Naive B cell (primary cell): ENCODE results near the gene RASL10A. TPM values are rescaled to one million over a fixed set of nuclear protein-coding genes. Genes with fewer than 3 reads are reported as not detected.

Experiments
- ATAC-seq, 2 donors: fragments of 150-1000 bp; cut with Tn5 transposase; 2 replicates each; pipeline ENCODE4 v1.10.0; 2021; ENCODE audit warnings: low read depth in 2 of 2, mild to moderate bottlenecking in 2 of 2, moderate library complexity in 2 of 2
- DNase-seq: peaks from one replicate; pipeline ENCODE4 v3.0.0; 2022
- H3K27ac Mint-ChIP-seq, 6 donors: one replicate each; pipeline ENCODE4 v1.8.0; 2020 to 2022; ENCODE audit warnings: mild to moderate bottlenecking in 6 of 6, mixed read lengths in 6 of 6, moderate library complexity in 5 of 6, inconsistent platforms in 2 of 6
- H3K27me3 Mint-ChIP-seq, 3 donors: one replicate each; pipeline ENCODE4 v1.8.0; 2021 to 2022; ENCODE audit warnings: mixed read lengths in 3 of 3, mild to moderate bottlenecking in 1 of 3
- H3K36me3 Mint-ChIP-seq, 2 donors: one replicate each; pipeline ENCODE4 v1.8.0; 2020 to 2022; ENCODE audit warnings: mixed read lengths in 2 of 2, inconsistent platforms in 1 of 2, mild to moderate bottlenecking in 1 of 2
- H3K4me1 Mint-ChIP-seq, 3 donors: one replicate each; pipeline ENCODE4 v1.8.0; 2020 to 2022; ENCODE audit warnings: mixed read lengths in 3 of 3, inconsistent platforms in 1 of 3, mild to moderate bottlenecking in 1 of 3, moderate library complexity in 1 of 3
- H3K4me3 Mint-ChIP-seq, 8 donors: one replicate each; pipeline ENCODE4 v1.8.0; 2020 to 2022; ENCODE audit warnings: mild to moderate bottlenecking in 8 of 8, mixed read lengths in 8 of 8, moderate library complexity in 8 of 8, inconsistent platforms in 2 of 8
- H3K9me3 Mint-ChIP-seq, 7 donors: one replicate each; pipeline ENCODE4 v1.8.0; 2020 to 2022; ENCODE audit warnings: mixed read lengths in 7 of 7, mild to moderate bottlenecking in 5 of 7, inconsistent platforms in 2 of 7, moderate library complexity in 1 of 7
- polyA plus RNA-seq, 6 donors: library from polyadenylated mRNA; unstranded; fragments of 300-500 nt; fragmentation: Illumina TruSeq; gene quantifications; one replicate each; pipeline ENCODE4 v1.2.3, GENCODE V29; 2021; ENCODE audit warnings: low read depth in 6 of 6

Gene RASL10A
- polyA plus RNA-seq, 6 donors from 2014 or later = not detected

DNA sequence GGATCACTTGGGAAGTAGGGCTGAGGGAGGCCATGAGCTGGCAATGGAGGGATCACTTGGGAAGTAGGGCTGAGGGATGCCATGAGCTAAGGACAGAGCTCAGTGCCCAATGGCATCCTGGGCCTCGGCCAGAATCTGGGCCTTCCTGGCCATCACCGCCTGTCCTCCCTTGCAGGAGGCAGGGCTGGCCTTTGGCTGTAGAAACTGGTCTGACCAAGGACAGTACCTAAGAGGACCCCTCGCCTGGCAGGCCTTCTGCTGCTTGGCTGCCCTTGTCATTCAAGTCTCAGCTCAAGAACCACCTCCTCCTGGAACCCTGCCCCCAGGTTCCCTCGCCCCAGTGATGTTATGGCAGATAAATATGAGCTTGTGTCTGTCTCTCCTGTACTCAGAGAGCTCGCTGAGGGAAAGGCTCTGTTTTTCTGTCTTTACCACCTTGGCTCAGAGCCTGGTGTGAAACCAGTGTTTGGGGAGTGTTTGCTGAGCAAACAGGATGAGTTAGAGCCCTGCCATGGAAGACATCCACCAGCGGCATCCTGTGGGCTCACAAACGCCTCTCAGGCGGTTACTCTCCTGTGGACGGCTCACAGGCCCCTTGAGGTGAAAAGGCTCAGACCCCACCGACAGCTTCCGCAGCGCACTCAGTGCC lies 19.3 kb upstream of the RASL10A start:
- DNase-seq = no peak
- ATAC-seq = no peak
- peaks cover 5 to 32% of the 10 kb centered on the region in 2 donors for H3K36me3 Mint-ChIP-seq
- peaks cover 6 to 19% (median 9%) of the 10 kb centered on the region in 3 donors for H3K4me1 Mint-ChIP-seq
- no peak overlapping the region for H3K4me3 Mint-ChIP-seq
- no peaks in the 10 kb centered on the region for H3K9me3 Mint-ChIP-seq
- H3K27me3 Mint-ChIP-seq = no peaks in the 10 kb centered on the region
- H3K27ac Mint-ChIP-seq = peak overlapping the region in 2 of 6 donors; percentile 46 to 67

DNA sequence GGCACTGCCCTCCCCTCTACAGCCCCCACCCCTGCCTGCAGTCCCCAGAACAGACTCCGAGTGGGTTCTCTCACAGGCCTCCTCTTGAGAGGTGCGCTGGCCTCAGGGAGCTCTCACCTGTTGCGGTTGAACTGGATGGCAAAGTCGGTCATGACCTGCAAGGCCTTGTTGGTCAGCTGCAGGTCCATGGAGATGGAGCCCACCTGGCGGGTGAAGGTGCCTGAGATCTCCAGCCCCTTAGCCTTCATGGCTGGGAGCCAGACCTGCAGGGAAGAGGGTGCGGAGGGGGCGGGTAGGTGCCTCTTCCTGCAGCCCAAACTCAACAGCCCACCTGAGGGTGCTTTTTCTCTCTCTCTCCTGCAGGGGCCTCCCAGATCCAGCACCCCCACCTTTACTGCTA lies 18.7 kb upstream of the RASL10A start:
- H3K4me1 Mint-ChIP-seq = peaks cover 3 to 17% (median 9%) of the 10 kb centered on the region in 3 donors
- peaks cover 4 to 33% of the 10 kb centered on the region in 2 donors for H3K36me3 Mint-ChIP-seq
- H3K27me3 Mint-ChIP-seq = no peaks in the 10 kb centered on the region
- no peak for ATAC-seq
- no peak for DNase-seq
- H3K27ac Mint-ChIP-seq = peak overlapping the region in 2 of 6 donors; percentile 46 to 67
- H3K9me3 Mint-ChIP-seq = no peaks in the 10 kb centered on the region
- H3K4me3 Mint-ChIP-seq = no peak overlapping the region

DNA sequence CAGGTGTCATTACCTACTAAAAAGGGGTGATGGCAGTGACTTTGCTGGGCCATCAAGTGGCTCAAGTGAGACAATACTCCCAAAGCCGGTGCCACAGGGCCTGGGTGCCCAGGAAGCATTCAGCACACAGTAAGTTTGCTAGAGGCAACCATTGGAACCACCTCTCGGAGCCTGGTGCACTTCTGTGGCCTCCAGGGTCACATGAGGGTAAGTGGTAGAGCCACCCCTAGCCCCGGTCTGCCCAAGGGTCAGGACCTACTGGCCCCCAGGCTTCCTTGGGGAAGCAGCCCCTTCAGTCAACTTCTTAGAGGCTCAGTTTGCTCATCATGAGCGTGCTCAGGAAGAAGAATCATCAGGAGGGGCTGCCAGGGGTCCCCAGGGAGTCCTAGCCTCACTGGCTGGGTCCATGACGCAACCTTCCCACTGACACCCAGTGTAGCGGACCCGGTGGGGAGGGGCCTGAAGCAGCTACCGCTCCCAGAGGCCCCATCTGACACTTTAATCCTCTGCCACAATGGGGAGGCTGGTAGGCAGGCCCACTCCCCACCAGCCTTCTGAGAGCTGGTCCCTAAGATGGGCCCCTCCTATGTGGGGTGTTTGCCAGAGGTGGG lies 17.5 kb upstream of the RASL10A start:
- Mint-ChIP-seq H3K27me3 (no peaks in the 10 kb centered on the region), H3K4me1 (peaks cover 3 to 13% (median 9%) of the 10 kb centered on the region in 3 donors), H3K4me3 (no peak overlapping the region), H3K27ac (no peak overlapping the region), H3K36me3 (peaks cover 0 to 23% of the 10 kb centered on the region in 2 donors), H3K9me3 (no peaks in the 10 kb centered on the region)
- no peak for ATAC-seq
- no peak for DNase-seq

DNA sequence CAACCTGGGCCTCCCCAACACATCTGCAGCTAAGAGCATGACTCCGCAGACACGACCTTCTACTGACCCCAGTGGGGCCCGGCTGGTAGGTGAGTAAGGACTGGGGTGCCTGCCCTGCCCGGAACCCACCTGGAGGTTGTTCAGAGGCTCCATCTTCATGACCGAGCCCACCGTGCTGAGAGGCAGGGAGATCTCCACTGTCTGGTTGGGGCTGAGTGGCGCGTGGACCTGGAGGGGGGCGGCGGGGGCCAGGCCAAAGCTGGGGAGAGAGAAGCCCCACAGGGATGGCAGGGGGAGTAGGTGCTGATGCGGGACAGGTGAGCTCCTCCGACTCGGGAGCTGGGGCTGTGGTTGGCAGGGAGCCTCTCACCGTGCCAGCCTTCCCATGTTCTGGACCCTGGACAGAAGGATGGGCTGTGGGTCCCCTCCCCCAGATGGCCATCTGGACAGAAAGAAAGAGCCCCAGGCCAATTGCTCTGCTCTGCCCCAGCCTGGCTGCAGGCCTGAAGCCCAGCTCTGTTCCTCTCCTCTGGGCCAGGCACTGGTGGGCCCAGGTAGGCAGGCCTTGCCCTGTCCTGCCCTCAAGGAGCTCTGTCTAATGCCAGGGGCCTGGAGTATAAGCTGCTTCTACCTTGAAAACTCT lies 16.3 kb upstream of the RASL10A start:
- H3K27me3 Mint-ChIP-seq = no peaks in the 10 kb centered on the region
- H3K27ac Mint-ChIP-seq = peak overlapping the region in 3 of 6 donors; percentile 54 to 69 (median 63)
- peaks cover 0 to 21% of the 10 kb centered on the region in 2 donors for H3K36me3 Mint-ChIP-seq
- peaks cover 3 to 13% (median 10%) of the 10 kb centered on the region in 3 donors for H3K4me1 Mint-ChIP-seq
- no peak for ATAC-seq
- no peak overlapping the region for H3K4me3 Mint-ChIP-seq
- no peaks in the 10 kb centered on the region for H3K9me3 Mint-ChIP-seq
- no peak for DNase-seq

DNA sequence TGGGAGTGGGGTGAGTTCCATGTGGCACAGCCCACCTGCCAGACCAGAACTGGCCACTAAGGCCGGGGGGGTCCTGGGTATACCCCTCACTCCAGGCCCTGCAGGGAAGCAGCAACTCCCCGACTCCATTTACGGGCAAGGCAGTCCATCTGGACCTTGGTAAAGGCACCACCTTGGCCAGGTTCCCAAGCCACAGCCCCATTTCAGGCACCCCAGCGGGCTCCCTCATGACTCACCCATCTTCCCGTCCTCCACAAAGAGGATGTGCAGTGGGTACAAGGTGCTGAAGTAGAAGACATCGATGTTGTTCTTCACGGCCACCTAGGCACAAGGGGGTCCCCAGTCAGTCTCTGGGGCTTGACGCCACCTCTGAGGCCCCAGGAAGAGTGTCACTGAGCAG lies 15.7 kb upstream of the RASL10A start:
- peaks cover 3 to 16% (median 13%) of the 10 kb centered on the region in 3 donors for H3K4me1 Mint-ChIP-seq
- H3K4me3 Mint-ChIP-seq = no peak overlapping the region
- no peaks in the 10 kb centered on the region for H3K9me3 Mint-ChIP-seq
- no peak for ATAC-seq
- H3K36me3 Mint-ChIP-seq = peaks cover 0 to 20% of the 10 kb centered on the region in 2 donors
- DNase-seq = no peak
- no peaks in the 10 kb centered on the region for H3K27me3 Mint-ChIP-seq
- H3K27ac Mint-ChIP-seq = no peak overlapping the region

DNA sequence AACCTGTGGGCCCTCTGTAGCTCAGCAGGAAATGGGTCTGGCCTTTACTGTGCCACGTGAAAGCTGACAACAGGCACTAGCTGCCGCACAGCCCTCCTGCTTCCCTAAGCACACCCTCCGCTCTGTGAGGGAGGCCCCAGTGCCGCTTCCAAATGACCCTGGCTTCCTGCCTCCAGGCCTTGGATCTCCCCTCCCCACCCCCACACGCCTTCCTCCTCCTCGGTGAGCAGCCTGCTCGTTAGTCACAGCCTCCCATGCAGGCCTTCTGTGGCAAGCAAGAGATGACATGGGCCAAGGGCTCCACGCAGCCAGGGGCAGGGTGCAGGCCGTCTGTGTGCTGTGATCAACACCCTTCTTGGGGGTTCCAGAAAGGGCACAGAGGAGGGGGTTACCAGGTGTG lies 15.3 kb upstream of the RASL10A start:
- no peak for ATAC-seq
- Mint-ChIP-seq H3K4me1 (peaks cover 3 to 13% (median 10%) of the 10 kb centered on the region in 3 donors), H3K4me3 (no peak overlapping the region), H3K9me3 (no peaks in the 10 kb centered on the region), H3K27me3 (no peaks in the 10 kb centered on the region), H3K27ac (peak overlapping the region in 1 of 6 donors; percentile 62), H3K36me3 (peaks cover 0 to 15% of the 10 kb centered on the region in 2 donors)
- DNase-seq = no peak

DNA sequence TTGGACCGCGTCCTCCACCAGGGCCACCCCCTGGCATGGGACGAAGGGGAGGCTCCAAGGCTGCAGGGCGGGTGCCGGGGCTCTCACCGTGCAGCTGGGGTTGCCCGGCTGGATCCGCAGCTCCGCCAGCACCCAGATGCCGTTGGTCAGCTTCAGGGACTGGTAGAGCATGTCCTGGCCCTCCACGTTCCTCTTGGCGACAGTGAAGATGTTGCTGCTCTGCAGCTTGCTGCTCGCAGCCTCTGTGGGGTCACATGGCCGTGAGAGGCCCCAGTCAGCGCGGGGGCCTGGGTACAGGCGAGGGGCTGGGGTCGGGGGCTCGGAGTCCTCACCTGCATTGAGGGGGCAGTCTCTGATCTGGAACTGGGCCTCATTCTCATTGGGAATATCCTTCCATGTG lies 14.8 kb upstream of the RASL10A start:
- ATAC-seq = no peak
- DNase-seq = no peak
- peaks cover 3 to 8% (median 5%) of the 10 kb centered on the region in 3 donors for H3K4me1 Mint-ChIP-seq
- no peak overlapping the region for H3K4me3 Mint-ChIP-seq
- no peak overlapping the region for H3K27ac Mint-ChIP-seq
- H3K27me3 Mint-ChIP-seq = no peaks in the 10 kb centered on the region
- H3K9me3 Mint-ChIP-seq = no peaks in the 10 kb centered on the region
- H3K36me3 Mint-ChIP-seq = peaks cover 0 to 11% of the 10 kb centered on the region in 2 donors

DNA sequence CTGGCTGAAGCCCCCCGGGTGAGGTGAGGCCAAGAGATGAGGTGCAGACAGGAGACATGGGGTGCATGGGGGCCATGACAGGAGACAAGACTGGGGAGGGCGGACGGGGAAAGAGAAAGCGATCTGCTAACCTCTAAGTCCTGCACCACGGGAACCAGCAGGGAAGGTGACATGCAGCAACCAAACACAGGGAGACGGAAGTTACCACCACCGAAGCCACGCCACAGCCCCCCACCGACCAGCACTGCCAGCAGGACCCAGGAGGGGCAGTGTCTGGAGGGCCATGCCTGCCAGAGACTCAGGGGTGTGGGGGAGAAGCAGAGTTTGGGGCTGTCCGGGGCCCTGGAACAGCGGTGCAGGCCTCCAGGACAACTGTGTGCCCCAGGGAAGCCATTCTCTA lies 14.1 kb upstream of the RASL10A start:
- Mint-ChIP-seq H3K27me3 (no peaks in the 10 kb centered on the region), H3K4me3 (peak overlapping the region in 1 of 8 donors; percentile 78), H3K27ac (no peak overlapping the region), H3K9me3 (no peaks in the 10 kb centered on the region), H3K4me1 (peaks cover 3 to 8% (median 3%) of the 10 kb centered on the region in 3 donors), H3K36me3 (peaks cover 0 to 8% of the 10 kb centered on the region in 2 donors)
- ATAC-seq (no peak), DNase-seq (no peak)

DNA sequence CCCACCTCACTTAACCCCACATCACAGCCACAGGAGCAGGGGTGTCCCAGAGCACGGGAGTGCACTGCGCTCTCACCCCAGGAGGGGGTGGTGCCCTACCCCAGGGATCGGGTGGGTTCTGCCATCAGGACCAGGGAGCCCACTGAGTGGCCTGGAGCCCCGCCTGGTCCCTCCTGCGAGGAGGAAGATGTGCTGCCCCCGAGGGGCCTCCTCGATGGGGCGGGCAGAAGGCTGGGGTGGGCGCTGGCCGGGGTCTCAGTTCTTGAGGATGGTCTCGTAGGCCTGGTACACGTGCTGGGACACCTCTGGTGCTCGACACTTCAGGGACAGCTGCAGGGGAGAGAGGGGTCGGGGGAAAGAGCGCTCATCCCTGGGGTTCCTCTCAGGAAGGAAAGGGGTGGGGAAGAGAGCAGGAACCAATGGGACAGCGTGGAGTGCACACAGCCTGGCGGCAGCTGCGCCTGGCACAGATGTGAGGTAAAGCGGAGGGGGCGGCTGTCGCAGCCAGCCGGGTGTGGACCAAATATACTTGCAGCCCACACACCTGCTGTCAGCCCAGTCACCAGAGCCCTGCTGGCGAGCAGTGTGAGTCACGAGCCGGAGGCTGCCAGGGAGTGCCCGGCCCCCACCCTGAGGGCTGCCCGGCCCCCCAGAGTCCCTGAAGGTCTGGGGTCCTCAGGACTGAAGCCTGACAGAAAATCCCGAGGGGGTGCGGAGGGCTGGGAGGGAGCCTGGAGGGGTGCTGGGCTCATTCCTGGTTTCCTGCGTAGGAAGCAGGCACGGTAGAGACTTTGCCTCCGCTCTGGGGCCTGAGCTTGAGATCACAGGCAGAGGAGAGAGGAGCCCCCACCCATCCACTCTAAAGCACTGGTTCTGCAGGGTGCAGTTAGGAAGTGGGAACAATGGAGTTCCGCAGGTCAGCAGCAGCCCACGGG lies 13.3 kb upstream of the RASL10A start:
- Mint-ChIP-seq H3K4me1 (peaks cover 0 to 8% (median 4%) of the 10 kb centered on the region in 3 donors), H3K27me3 (no peaks in the 10 kb centered on the region), H3K4me3 (no peak overlapping the region), H3K9me3 (no peaks in the 10 kb centered on the region), H3K36me3 (peaks cover 3 to 8% of the 10 kb centered on the region in 2 donors), H3K27ac (no peak overlapping the region)
- ATAC-seq (no peak), DNase-seq (no peak)

DNA sequence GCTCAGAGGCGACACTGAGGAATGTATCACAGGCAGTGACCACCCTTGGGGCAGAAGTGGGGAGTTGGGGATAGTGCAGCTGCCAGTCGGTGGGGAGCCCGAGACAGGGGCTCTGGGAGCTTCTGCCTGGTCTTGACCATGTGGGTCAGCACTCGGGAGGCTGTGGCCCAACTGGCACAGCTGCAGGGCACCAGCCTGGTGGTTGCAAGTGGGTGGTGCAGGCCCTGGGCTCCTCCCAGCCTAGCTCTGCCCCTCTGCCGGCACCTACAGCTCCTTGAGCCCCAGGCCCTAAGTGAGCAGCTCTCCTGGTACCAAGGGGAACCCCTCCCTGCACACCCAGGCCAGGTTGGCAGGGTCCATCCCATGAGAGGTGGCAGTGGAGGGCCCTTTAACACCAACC lies 12.6 kb upstream of the RASL10A start:
- ATAC-seq (no peak), DNase-seq (no peak)
- peaks cover 0 to 8% (median 1%) of the 10 kb centered on the region in 3 donors for H3K4me1 Mint-ChIP-seq
- no peak overlapping the region for H3K4me3 Mint-ChIP-seq
- peak overlapping the region in 1 of 6 donors; percentile 93 for H3K27ac Mint-ChIP-seq
- peaks cover 6 to 8% of the 10 kb centered on the region in 2 donors for H3K36me3 Mint-ChIP-seq
- no peaks in the 10 kb centered on the region for H3K27me3 Mint-ChIP-seq
- H3K9me3 Mint-ChIP-seq = no peaks in the 10 kb centered on the region

DNA sequence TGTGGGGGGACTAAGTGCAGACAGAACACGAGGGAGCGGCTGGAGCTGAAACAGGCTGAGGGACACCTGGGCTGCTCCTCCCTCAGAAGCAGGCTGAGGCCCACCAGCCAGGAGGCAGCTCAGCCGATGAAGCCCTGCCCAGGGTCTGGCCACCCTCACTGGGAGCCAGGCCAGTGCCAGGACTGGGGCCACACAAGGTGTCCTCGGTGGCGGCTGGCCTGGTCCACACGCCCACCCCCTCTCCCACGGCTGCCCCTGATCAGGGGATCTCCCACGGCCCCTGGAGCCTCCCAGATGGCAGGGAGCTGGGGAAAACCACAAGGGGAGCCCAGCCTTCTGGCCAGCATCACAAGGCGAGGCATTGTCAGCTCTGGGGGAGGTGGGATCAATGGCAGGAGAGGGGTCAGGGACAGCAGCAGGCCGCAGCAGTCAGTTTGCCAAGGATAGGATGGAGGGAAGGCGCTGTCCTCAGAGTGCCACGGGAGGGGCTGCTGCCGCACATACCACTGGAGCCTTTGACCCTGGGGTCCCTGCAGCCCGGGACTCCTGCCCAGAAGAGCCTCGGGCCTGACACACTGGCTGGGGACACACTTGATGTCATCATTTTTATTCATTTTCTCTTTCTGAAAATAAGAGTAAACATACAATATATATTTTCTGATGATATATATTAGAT lies 11.7 kb upstream of the RASL10A start:
- Mint-ChIP-seq H3K4me3 (no peak overlapping the region), H3K27ac (peak overlapping the region; percentile 25 to 93 (median 58)), H3K36me3 (peaks cover 6 to 8% of the 10 kb centered on the region in 2 donors), H3K4me1 (peaks cover 0 to 8% (median 1%) of the 10 kb centered on the region in 3 donors), H3K27me3 (no peaks in the 10 kb centered on the region), H3K9me3 (no peaks in the 10 kb centered on the region)
- ATAC-seq (no peak), DNase-seq (no peak)

DNA sequence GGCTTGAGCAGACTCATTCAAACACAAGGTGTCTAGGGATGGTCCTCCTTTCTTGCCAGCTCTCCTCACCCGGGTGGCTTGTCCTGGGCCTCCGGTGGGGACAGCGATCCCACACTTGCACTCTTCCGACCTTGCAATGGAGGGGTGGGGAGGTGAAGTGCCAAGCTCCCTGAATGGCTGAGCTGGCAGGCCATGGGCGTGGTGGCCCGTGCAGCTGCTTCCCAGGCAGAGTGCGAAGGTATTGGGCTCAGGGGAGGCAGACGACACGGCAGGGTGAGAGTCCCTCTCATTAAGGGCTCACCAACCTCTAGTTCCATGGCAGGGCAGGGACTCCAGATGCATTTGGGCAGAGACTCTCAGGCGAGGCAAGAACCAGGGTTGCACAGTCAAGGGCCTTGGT lies 11.0 kb upstream of the RASL10A start:
- DNase-seq = no peak
- peak overlapping the region in 4 of 6 donors; percentile 28 to 91 (median 52) for H3K27ac Mint-ChIP-seq
- H3K36me3 Mint-ChIP-seq = peaks cover 6 to 8% of the 10 kb centered on the region in 2 donors
- H3K27me3 Mint-ChIP-seq = no peaks in the 10 kb centered on the region
- H3K4me3 Mint-ChIP-seq = no peak overlapping the region
- ATAC-seq = no peak
- no peaks in the 10 kb centered on the region for H3K9me3 Mint-ChIP-seq
- peaks cover 0 to 8% (median 1%) of the 10 kb centered on the region in 3 donors for H3K4me1 Mint-ChIP-seq
